H1 (cell line): ENCODE measurements around the gene ARHGAP21. TPM values are rescaled to one million over a fixed set of nuclear protein-coding genes. Genes with fewer than 3 reads are reported as not detected.

Experiments used
- polyA plus RNA-seq, 7 experiments: library from polyadenylated mRNA; depleted of rRNA in 3 of 7; stranded (reverse) in 5 of 7; unstranded in 2 of 7; fragments of >200 nt in 5 of 7; fragments of 200-250 nt in 2 of 7; gene quantifications; 1 replicate in 5 of 7; 2 replicates in 1 of 7; 4 replicates in 1 of 7; pipeline versions ENCODE4 v1.2.1 to v1.2.3, GENCODE V29; 2011 to 2013; ENCODE audit warnings: missing spikeins in 2 of 7, mixed read lengths in 2 of 7
- total RNA-seq: library from RNA; stranded (reverse); fragmentation: NEBNext Ultra II Directional; extraction: Animal tissue kit (Norgen Biotek cat#: 25700); gene quantifications from 2 replicates; pipeline ENCODE4 v1.2.1, GENCODE V29; 2021
- TF ChIP-seq, protein P1 (sequence below): IDR thresholded peaks from 2 replicates; pipeline ENCODE4 v1.6.1; 2012; ENCODE audit warnings: inconsistent platforms

ARHGAP21 gene
- total and polyA plus RNA-seq, 2 of the 8 experiments (the other 6 are each of a cell fraction or from before 2014, with no cell fraction given): 14.4 to 35.3 TPM

- TF ChIP-seq, protein P1, sequence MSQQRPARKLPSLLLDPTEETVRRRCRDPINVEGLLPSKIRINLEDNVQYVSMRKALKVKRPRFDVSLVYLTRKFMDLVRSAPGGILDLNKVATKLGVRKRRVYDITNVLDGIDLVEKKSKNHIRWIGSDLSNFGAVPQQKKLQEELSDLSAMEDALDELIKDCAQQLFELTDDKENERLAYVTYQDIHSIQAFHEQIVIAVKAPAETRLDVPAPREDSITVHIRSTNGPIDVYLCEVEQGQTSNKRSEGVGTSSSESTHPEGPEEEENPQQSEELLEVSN: no peak
Measured at GRCh38 chr10:24707445-24707844, 16.2 kb downstream of the ARHGAP21 start (continued).
